Globus pallidus (tissue), 1 donor: ENCODE data around the gene SLC35B2.

ENCODE experiments used
- DNase-seq: peaks from one replicate; pipeline ENCODE4 v3.0.0-alpha.2; 2015; ENCODE audit warnings: low spot score

SLC35B2 gene

GRCh38 chr6:44285552-44286284, 28.4 kb upstream of the SLC35B2 start:
- no peak for DNase-seq

GRCh38 chr6:44284867-44285266, 27.5 kb upstream of the SLC35B2 start:
- DNase-seq = no peak

- DNase-seq = peak; percentile 35
Observed at GRCh38 chr6:44284121-44284520, 26.8 kb upstream of the SLC35B2 start.

GRCh38 chr6:44278774-44279697, 21.7 kb upstream of the SLC35B2 start:
- DNase-seq = no peak

GRCh38 chr6:44278315-44278714, 21.0 kb upstream of the SLC35B2 start:
- no peak for DNase-seq

- DNase-seq = no peak
Observed at GRCh38 chr6:44277763-44278162, 20.4 kb upstream of the SLC35B2 start.

GRCh38 chr6:44276667-44277640, 19.6 kb upstream of the SLC35B2 start:
- no peak for DNase-seq

- no peak for DNase-seq
Observed at GRCh38 chr6:44275749-44276648, 18.7 kb upstream of the SLC35B2 start.

- DNase-seq = no peak
Observed at GRCh38 chr6:44275271-44275748, 18.0 kb upstream of the SLC35B2 start.

- no peak for DNase-seq
Observed at GRCh38 chr6:44273617-44274016, 16.3 kb upstream of the SLC35B2 start.

- DNase-seq = no peak
Observed at GRCh38 chr6:44272999-44273566, 15.8 kb upstream of the SLC35B2 start.

GRCh38 chr6:44272529-44272928, 15.2 kb upstream of the SLC35B2 start:
- DNase-seq = no peak

GRCh38 chr6:44271914-44272313, 14.6 kb upstream of the SLC35B2 start:
- no peak for DNase-seq

GRCh38 chr6:44271406-44271723, 14.0 kb upstream of the SLC35B2 start:
- no peak for DNase-seq

- no peak for DNase-seq
Observed at GRCh38 chr6:44270526-44271405, 13.4 kb upstream of the SLC35B2 start.

GRCh38 chr6:44269921-44270525, 12.7 kb upstream of the SLC35B2 start, which contains the start of gene TMEM151B:
TSS of gene TMEM151B (plus strand) at chr6:44270450. CDS start at chr6:44270743, 293 bp downstream.
- DNase-seq = no peak

GRCh38 chr6:44269178-44269920, 12.0 kb upstream of the SLC35B2 start:
- no peak for DNase-seq

GRCh38 chr6:44268095-44268628, 10.8 kb upstream of the SLC35B2 start:
- no peak for DNase-seq
